Stimulated activated CD4-positive, alpha-beta T cell treated with anti-CD3 and anti-CD28 coated beads, Interleukin-15, amount 100 ng/mL, for 24 hours (primary cell): Measurements from ENCODE around the gene LASP1NB.
"Not testable (repeated sequence)": the region's sequence is repeated elsewhere in the genome, so short reads cannot be mapped to it uniquely, and the experiment has no call there.

Experiments
- DNase-seq: peaks from one replicate; pipeline ENCODE4 v3.0.0-alpha.2; 2020

Gene LASP1NB

GRCh38 chr17:38897176-38897575 lies 28.2 kb upstream of the LASP1NB start:
- no peak for DNase-seq

GRCh38 chr17:38897671-38898290 lies 27.6 kb upstream of the LASP1NB start:
- DNase-seq: no peak

GRCh38 chr17:38898291-38898679 lies 27.1 kb upstream of the LASP1NB start:
- peak; percentile 45 for DNase-seq

- DNase-seq: peak; percentile 93
These were observed 26.5 kb upstream of the LASP1NB start for GRCh38 chr17:38898812-38899348.

GRCh38 chr17:38899421-38899820 lies 26.0 kb upstream of the LASP1NB start:
- DNase-seq: no peak

GRCh38 chr17:38900978-38901656 lies 24.3 kb upstream of the LASP1NB start:
- DNase-seq: no peak

GRCh38 chr17:38903404-38903803 lies 22.0 kb upstream of the LASP1NB start:
- no peak for DNase-seq

- DNase-seq: no peak
These were observed 20.5 kb upstream of the LASP1NB start for GRCh38 chr17:38904892-38905291.

- no peak for DNase-seq
These were observed 20.0 kb upstream of the LASP1NB start for GRCh38 chr17:38905375-38905774.

GRCh38 chr17:38906460-38907228 lies 18.8 kb upstream of the LASP1NB start:
- no peak for DNase-seq

GRCh38 chr17:38907930-38908675 lies 17.3 kb upstream of the LASP1NB start:
- no peak for DNase-seq

GRCh38 chr17:38908676-38909181 lies 16.7 kb upstream of the LASP1NB start:
- DNase-seq: no peak

GRCh38 chr17:38910325-38910724 lies 15.1 kb upstream of the LASP1NB start:
- DNase-seq: no peak

- no peak for DNase-seq
These were observed 14.2 kb upstream of the LASP1NB start for GRCh38 chr17:38911081-38911730.

- not testable (repeated sequence) for DNase-seq
These were observed 13.7 kb upstream of the LASP1NB start for GRCh38 chr17:38911731-38912081.

- peak; percentile 0 for DNase-seq
These were observed 13.1 kb upstream of the LASP1NB start for GRCh38 chr17:38912221-38912813.

- DNase-seq: no peak
These were observed 10.4 kb upstream of the LASP1NB start for GRCh38 chr17:38914741-38915638.

GRCh38 chr17:38915639-38915995 lies 9.8 kb upstream of the LASP1NB start:
- DNase-seq: no peak

GRCh38 chr17:38916771-38917170 lies 8.6 kb upstream of the LASP1NB start:
- no peak for DNase-seq

- DNase-seq: no peak
These were observed 8.2 kb upstream of the LASP1NB start for GRCh38 chr17:38917259-38917658.
